ENCODE measurements around the gene ZNF493. TPM values are rescaled to one million over a fixed set of nuclear protein-coding genes. Genes with fewer than 3 reads are reported as not detected.

Gene ZNF493
- polyA plus RNA-seq (ENCODE audit: insufficient read length): 12.2 TPM

- peak; percentile 96 for DNase-seq
These were observed at the start of gene ZNF493 for GRCh38 chr19:21396893-21397572. Gene ZNF493, plus strand, starts transcription at chr19:21397133. Its CDS starts 105 bp downstream, at chr19:21397238.

GRCh38 chr19:21352830-21353229 lies 44.1 kb upstream of the ZNF493 start:
- no peak for DNase-seq

- peak; percentile 97 for DNase-seq
These were observed 38.0 kb upstream of the ZNF493 start, which contains the start of gene ZNF738 for GRCh38 chr19:21358768-21359451. Gene ZNF738, plus strand, starts transcription at chr19:21359000. Its CDS starts 141 bp downstream, at chr19:21359141.

GRCh38 chr19:21362291-21362690 lies 34.6 kb upstream of the ZNF493 start:
- DNase-seq: no peak

GRCh38 chr19:21383980-21384582 lies 12.9 kb upstream of the ZNF493 start:
- DNase-seq: no peak

- DNase-seq: no peak
These were observed 812 bp upstream of the ZNF493 start for GRCh38 chr19:21396121-21396520.

GRCh38 chr19:21398851-21399250 lies 1.9 kb downstream of the ZNF493 start:
- no peak for DNase-seq

GRCh38 chr19:21402303-21402985 lies 5.5 kb downstream of the ZNF493 start:
- DNase-seq: no peak

GRCh38 chr19:21410166-21410565 lies 13.2 kb downstream of the ZNF493 start:
- no peak for DNase-seq

GRCh38 chr19:21422244-21422643 lies 25.3 kb downstream of the ZNF493 start:
- DNase-seq: no peak

- no peak for DNase-seq
These were observed 26.4 kb downstream of the ZNF493 start for GRCh38 chr19:21423057-21424041.

GRCh38 chr19:21430675-21431074 lies 33.7 kb downstream of the ZNF493 start:
- no peak for DNase-seq

GRCh38 chr19:21432590-21432989 lies 35.7 kb downstream of the ZNF493 start:
- no peak for DNase-seq

GRCh38 chr19:21434516-21434915 lies 37.6 kb downstream of the ZNF493 start:
- DNase-seq: no peak

- no peak for DNase-seq
These were observed 38.1 kb downstream of the ZNF493 start for GRCh38 chr19:21434967-21435544.

- DNase-seq: no peak
These were observed 42.3 kb downstream of the ZNF493 start for GRCh38 chr19:21439201-21439751.

GRCh38 chr19:21440321-21440720 lies 43.4 kb downstream of the ZNF493 start:
- no peak for DNase-seq

GRCh38 chr19:21451187-21451586 lies 54.3 kb downstream of the ZNF493 start:
- DNase-seq: no peak

- no peak for DNase-seq
These were observed 58.0 kb downstream of the ZNF493 start for GRCh38 chr19:21454901-21455300.

GRCh38 chr19:21460686-21461085 lies 63.8 kb downstream of the ZNF493 start:
- DNase-seq: no peak

GRCh38 chr19:21462540-21462939 lies 65.6 kb downstream of the ZNF493 start:
- no peak for DNase-seq

Data from hindlimb muscle (tissue), 1 donor.